ENCODE data around the gene MS4A6A.

- TF ChIP-seq, protein P1, sequence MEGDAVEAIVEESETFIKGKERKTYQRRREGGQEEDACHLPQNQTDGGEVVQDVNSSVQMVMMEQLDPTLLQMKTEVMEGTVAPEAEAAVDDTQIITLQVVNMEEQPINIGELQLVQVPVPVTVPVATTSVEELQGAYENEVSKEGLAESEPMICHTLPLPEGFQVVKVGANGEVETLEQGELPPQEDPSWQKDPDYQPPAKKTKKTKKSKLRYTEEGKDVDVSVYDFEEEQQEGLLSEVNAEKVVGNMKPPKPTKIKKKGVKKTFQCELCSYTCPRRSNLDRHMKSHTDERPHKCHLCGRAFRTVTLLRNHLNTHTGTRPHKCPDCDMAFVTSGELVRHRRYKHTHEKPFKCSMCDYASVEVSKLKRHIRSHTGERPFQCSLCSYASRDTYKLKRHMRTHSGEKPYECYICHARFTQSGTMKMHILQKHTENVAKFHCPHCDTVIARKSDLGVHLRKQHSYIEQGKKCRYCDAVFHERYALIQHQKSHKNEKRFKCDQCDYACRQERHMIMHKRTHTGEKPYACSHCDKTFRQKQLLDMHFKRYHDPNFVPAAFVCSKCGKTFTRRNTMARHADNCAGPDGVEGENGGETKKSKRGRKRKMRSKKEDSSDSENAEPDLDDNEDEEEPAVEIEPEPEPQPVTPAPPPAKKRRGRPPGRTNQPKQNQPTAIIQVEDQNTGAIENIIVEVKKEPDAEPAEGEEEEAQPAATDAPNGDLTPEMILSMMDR (conservative IDR thresholded peaks at IDR 0.05 in 1 of 2, IDR thresholded peaks at IDR 0.05 in 1 of 2; ENCODE audit: extremely low read depth in 1 of 2, insufficient read depth in 1 of 2, low read depth in 1 of 2, low read length in 2 of 2): no peak
- TF ChIP-seq EZH2 (IDR thresholded peaks at IDR 0.05; ENCODE audit: borderline replicate concordance, low read length): no peak
These were observed 24.2 kb downstream of the MS4A6A start for GRCh38 chr11:60158636-60159035.

Measured in mammary epithelial cell (primary cell).